K562 (cell line): ENCODE measurements around the gene BSDC1. TPM values are rescaled to one million over a fixed set of nuclear protein-coding genes. Genes with fewer than 3 reads are reported as not detected.

Experiments
- ATF1 ChIP-seq, 2 experiments: fragments of 450-650 bp in 1 of 2; IDR thresholded peaks; 2 replicates each; pipeline ENCODE4 v1.6.1; 2016; ENCODE audit warnings: missing compliant biosample characterization in 1 of 2, missing genetic modification characterization in 1 of 2
- DPF2 ChIP-seq: fragments of 450-650 bp; IDR thresholded peaks from 2 replicates; pipeline ENCODE4 v1.6.1; 2016
- E2F1 ChIP-seq: sonication (generic); formaldehyde crosslinking; IDR thresholded peaks from 2 replicates; pipeline ENCODE4 v1.8.1; 2023; ENCODE audit warnings: mild to moderate bottlenecking, missing genetic modification reagents, moderate library complexity
- FOSL1 ChIP-seq: fragments of 200-800 bp; sonication (Bioruptor generic); conservative IDR thresholded peaks from 2 replicates; pipeline ENCODE4 v1.6.1; 2016; ENCODE audit warnings: missing genetic modification characterization, missing compliant biosample characterization
- FOXJ3 ChIP-seq: sonication (generic); formaldehyde crosslinking; IDR thresholded peaks from 2 replicates; pipeline ENCODE4 v1.4.0; 2020; ENCODE audit warnings: mild to moderate bottlenecking, missing genetic modification reagents
- JUNB ChIP-seq: fragments of 450-650 bp; formaldehyde crosslinking; conservative IDR thresholded peaks from 2 replicates; pipeline ENCODE4 v1.4.0; 2020; ENCODE audit warnings: mild to moderate bottlenecking
- KDM5B ChIP-seq: fragments of 200-600 bp; sonication (generic); IDR thresholded peaks from 2 replicates; pipeline ENCODE4 v1.6.1; 2012; ENCODE audit warnings: low read depth, mild to moderate bottlenecking, moderate library complexity, low read length, control low read depth, inconsistent platforms; ENCODE audit not compliant: insufficient replicate concordance
- PTTG1 ChIP-seq: fragments of 450-650 bp; IDR thresholded peaks from 2 replicates; pipeline ENCODE4 v1.6.1; 2016; ENCODE audit warnings: low read depth, mild to moderate bottlenecking, missing genetic modification characterization, missing compliant biosample characterization
- RAD51 ChIP-seq: fragments of 450-650 bp; IDR thresholded peaks from 2 replicates; pipeline ENCODE4 v1.7.1; 2016; ENCODE audit warnings: low read depth, mild to moderate bottlenecking, borderline replicate concordance
- RBM14 ChIP-seq: fragments of 200-400 bp; formaldehyde crosslinking; IDR thresholded peaks from 2 replicates; pipeline ENCODE4 v1.6.1; 2018; ENCODE audit warnings: low read depth, mild to moderate bottlenecking, low read length, moderate library complexity, borderline replicate concordance; ENCODE audit not compliant: insufficient read depth
- RBM22 ChIP-seq: fragments of 200-400 bp; formaldehyde crosslinking; IDR thresholded peaks from 2 replicates; pipeline ENCODE4 v1.6.1; 2018; ENCODE audit warnings: low read length, low read depth; ENCODE audit not compliant: poor library complexity, severe bottlenecking
- TCF7L2 ChIP-seq: fragments of 150-350 bp; IDR thresholded peaks from 2 replicates; pipeline ENCODE4 v1.6.1; 2016; ENCODE audit warnings: low read depth, mild to moderate bottlenecking, low read length, moderate library complexity
- THAP12 ChIP-seq: fragments of 250-450 bp; sonication (Bioruptor Pico); IDR thresholded peaks from 2 replicates; pipeline ENCODE4 v1.9.0; 2021; ENCODE audit warnings: mild to moderate bottlenecking, inconsistent platforms
- XRCC5 ChIP-seq: fragments of 200-400 bp; formaldehyde crosslinking; IDR thresholded peaks from 2 replicates; pipeline ENCODE4 v1.6.1; 2017; ENCODE audit warnings: low read depth, mild to moderate bottlenecking, low read length
- ZC3H11A ChIP-seq: IDR thresholded peaks from 2 replicates; pipeline ENCODE4 v1.6.1; 2012; ENCODE audit warnings: low read depth, low read length, improper control_type of control experiment
- ZMIZ1 ChIP-seq, 2 experiments: fragments of 150-350 bp in 1 of 2; IDR thresholded peaks; 2 replicates each; pipeline ENCODE4 v1.6.1; 2012 to 2016; ENCODE audit warnings: low read depth in 2 of 2, low read length in 2 of 2, mild to moderate bottlenecking in 1 of 2, moderate library complexity in 1 of 2
- ZNF274 ChIP-seq: IDR thresholded peaks from 2 replicates; pipeline ENCODE4 v1.6.1; 2011; ENCODE audit warnings: low read depth, mild to moderate bottlenecking, low read length, moderate library complexity, borderline replicate concordance
- ZNF644 ChIP-seq: fragments of 200-800 bp; sonication (Bioruptor generic); IDR thresholded peaks from 2 replicates; pipeline ENCODE4 v1.6.1; 2016; ENCODE audit warnings: low read depth, missing genetic modification characterization, missing compliant biosample characterization
- polyA plus RNA-seq, 8 experiments: library from polyadenylated mRNA; depleted of rRNA in 4 of 8; stranded (reverse) in 5 of 8; unstranded in 3 of 8; fragments of >200 nt; fragmentation: Nextera tagmentation in 2 of 8; fragmentation: Illumina TruSeq in 1 of 8; extraction: Ambion mirVana in 2 of 8; extraction: Trizol in 1 of 8; gene quantifications; 2 replicates each; pipeline versions ENCODE4 v1.2.1 to v1.2.3, GENCODE V29; 2011 to 2014; ENCODE audit warnings: inconsistent platforms in 1 of 8, missing spikeins in 1 of 8
- total RNA-seq, 7 experiments: library from RNA; depleted of rRNA in 6 of 7; stranded (reverse); fragments of >200 nt in 6 of 7; fragmentation: Illumina TruSeq in 2 of 7; extraction: Trizol in 2 of 7; gene quantifications; 2 replicates each; pipeline versions ENCODE4 v1.2.1 to v1.2.3, GENCODE V29; 2011 to 2021; ENCODE audit warnings: low replicate concordance in 1 of 7

BSDC1 gene
- total and polyA plus RNA-seq, 9 of the 15 experiments (the other 6 are each of a cell fraction or from before 2014, with no cell fraction given): 10.2 to 96.8 (median 73.1) TPM

- TF ChIP-seq KDM5B (peak; percentile 55), TCF7L2 (no peak), FOSL1 (tag) (peak; percentile 30; the same call in 1 of the 2 replicates), JUNB (no peak), ATF1 (CRISPR knock-in tag; IDR thresholded peaks at IDR 0.05) (peak; percentile 51; the same call in 1 of the 2 replicates), ATF1 (tag; IDR thresholded peaks at IDR 0.05) (peak; percentile 68), ZNF644 (tag) (no peak; the same call in 1 of the 2 replicates), XRCC5 (0 out of 2 replicates have a peak, but pooled peaks have one; percentile 49), ZMIZ1 (IDR thresholded peaks at IDR 0.05; ENCODE audit: low read depth in 2 of 2, low read length in 2 of 2) (no peak), E2F1 (CRISPR knock-in tag) (peak; percentile 66; the same call in 1 of the 2 replicates), ZC3H11A (no peak), RAD51 (no peak), RBM22 (no peak), RBM14 (no peak), DPF2 (no peak), PTTG1 (no peak), FOXJ3 (CRISPR knock-in tag) (no peak), ZNF274 (no peak), THAP12 (CRISPR knock-in tag) (peak; percentile 72; the same call in 1 of the 2 replicates)
Observed at GRCh38 chr1:32351399-32352238, 42.6 kb downstream of the BSDC1 start (continued).
